Rectal smooth muscle tissue (tissue), 1 donor: Measurements from ENCODE around the gene ATP12A.
"Not testable (repeated sequence)": the region's sequence is repeated elsewhere in the genome, so short reads cannot be mapped to it uniquely, and the experiment has no call there.

Experiments used
- H3K27ac ChIP-seq: one replicate; pipeline ENCODE4 v1.7.0; 2013; ENCODE audit warnings: low read depth, low read length, inconsistent platforms
- H3K27me3 ChIP-seq: one replicate; pipeline ENCODE4 v1.7.0; 2013; ENCODE audit warnings: low read length; ENCODE audit not compliant: control insufficient read depth, insufficient read depth
- H3K36me3 ChIP-seq: one replicate; pipeline ENCODE4 v1.7.0; 2013; ENCODE audit warnings: low read length; ENCODE audit not compliant: control insufficient read depth, insufficient read depth
- H3K4me1 ChIP-seq: one replicate; pipeline ENCODE4 v1.7.0; 2013; ENCODE audit warnings: low read length; ENCODE audit not compliant: control insufficient read depth, insufficient read depth
- H3K4me3 ChIP-seq: one replicate; pipeline ENCODE4 v1.7.0; 2013; ENCODE audit warnings: low read length
- H3K9ac ChIP-seq: one replicate; pipeline ENCODE4 v1.7.0; 2013; ENCODE audit warnings: low read length

Gene ATP12A

DNA sequence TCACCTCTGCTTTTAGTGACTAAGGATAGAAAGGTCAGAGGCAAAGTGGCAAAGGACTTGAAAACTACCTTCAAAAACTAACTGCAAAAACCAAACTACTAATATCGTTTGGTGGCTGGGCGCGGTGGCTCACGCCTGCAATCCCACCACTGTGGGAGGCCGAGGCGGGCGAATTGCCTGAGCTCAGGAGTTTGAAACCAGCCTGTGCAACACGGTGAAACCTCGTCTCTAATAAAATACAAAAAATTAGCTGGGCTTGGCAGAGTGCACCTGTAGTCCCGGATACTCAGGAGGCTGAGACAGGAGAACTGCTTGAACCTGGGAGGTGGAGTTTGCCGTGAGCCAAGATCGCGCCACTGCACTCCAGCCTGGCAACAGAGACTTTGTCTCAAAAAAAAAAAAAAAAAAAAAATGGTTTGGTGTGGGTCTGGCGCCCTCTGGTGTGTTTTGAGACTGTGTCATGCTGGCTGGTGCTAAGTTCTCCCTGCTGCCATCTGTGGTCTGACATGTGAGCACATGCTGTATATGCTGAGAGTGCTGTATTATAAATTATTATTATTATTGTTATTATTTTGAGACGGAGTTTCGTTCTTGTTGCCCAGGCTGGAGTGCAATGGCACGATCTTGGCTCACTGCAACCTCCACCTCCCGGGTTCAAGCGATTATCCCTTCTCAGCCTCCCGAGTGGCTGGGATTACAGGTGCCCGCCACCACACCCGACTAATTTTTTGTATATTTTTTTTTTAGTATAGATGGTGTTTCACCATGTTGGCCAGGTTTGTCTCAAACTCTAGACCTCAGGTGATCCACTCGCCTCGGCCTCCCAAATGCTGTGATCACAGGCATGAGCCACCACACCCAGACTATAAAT is 47.8 kb downstream of the ATP12A start:
- no peaks in the 10 kb centered on the region for H3K36me3 ChIP-seq
- no peaks in the 10 kb centered on the region for H3K27me3 ChIP-seq
- H3K9ac ChIP-seq, result no peak overlapping the region

DNA sequence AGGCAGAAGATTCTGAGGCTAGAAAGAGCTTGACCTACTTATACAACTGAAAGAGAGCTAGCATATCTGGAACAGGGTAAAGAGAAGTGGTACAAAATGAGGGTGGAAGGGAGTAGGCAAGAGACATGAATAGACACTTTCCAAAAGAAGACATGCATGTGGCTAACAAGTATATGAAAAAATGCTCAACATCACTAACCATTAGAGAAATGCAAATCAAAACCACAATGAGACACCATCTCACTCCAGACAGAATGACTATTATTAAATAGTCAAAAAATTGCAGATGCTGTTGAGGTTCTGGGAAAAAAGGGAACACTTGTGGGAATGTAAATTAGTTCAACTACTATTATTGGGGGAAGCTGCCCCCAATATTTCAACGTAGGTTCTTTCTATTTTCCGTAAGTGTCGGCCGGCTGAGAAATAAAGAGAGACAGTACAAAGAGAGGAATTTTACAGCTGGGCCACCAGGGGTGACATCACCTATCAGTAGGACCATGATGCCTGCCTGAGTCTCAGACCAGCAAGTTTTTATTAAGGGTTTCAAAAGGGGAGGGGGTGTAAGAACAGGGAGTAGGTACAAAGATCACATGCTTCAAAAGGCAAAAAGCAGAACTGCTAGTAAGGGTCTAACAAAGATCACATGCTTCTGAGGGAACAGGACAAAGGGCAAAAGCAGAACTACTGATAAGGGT is 50.8 kb downstream of the ATP12A start:
- not testable (repeated sequence) for H3K4me3 ChIP-seq, H3K36me3 ChIP-seq, H3K27me3 ChIP-seq, H3K9ac ChIP-seq, H3K27ac ChIP-seq, H3K4me1 ChIP-seq

More for the DNA sequence above, 47.8 kb downstream of the ATP12A start:
- Histone ChIP-seq H3K27ac (no peak overlapping the region), H3K4me1 (no peaks in the 10 kb centered on the region), H3K4me3 (no peak overlapping the region)

DNA sequence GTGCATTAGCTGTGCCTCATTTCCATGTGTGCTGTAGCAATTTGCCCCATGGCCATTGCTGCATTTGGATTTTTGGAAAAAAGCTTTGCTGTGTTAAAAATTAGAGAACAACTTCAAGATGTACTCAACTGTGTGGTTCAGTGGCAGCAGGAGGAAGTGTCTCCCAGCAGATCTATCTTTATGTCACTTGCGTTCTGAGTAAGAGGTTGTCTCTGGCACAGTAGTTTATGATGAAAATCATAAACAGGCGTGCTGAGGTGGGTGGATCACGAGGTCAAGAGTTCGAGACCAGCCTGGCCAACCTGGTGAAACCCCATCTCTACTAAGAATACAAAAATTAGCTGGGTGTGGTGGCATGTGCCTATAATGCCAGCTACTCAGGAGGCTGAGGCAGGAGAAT is 54.7 kb downstream of the ATP12A start:
- Histone ChIP-seq H3K4me1 (no peaks in the 10 kb centered on the region), H3K27ac (no peak overlapping the region), H3K27me3 (no peaks in the 10 kb centered on the region), H3K9ac (no peak overlapping the region), H3K4me3 (no peak overlapping the region), H3K36me3 (no peaks in the 10 kb centered on the region)

DNA sequence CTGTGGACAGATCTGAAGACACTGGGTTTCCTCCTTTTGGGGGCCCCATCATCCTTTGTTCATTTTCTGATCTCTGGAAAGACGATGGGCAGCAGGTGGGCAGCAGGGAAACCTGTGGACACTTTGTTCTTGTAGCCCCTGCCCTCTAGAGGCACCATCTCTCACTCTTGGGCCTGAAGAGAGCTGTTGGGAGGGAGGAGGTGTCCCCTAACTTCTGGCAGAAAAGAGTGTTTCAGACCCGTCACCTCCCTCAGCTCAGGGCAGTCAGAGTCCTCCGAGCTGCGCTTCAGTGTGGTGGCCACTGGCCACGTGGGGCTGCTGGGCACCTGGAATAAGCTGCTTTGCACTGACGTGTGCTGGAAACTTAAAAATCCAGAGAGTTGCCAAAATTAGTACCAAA is 56.8 kb downstream of the ATP12A start:
- Histone ChIP-seq H3K36me3 (no peaks in the 10 kb centered on the region), H3K27me3 (no peaks in the 10 kb centered on the region), H3K9ac (no peak overlapping the region), H3K27ac (no peak overlapping the region), H3K4me3 (no peak overlapping the region), H3K4me1 (no peaks in the 10 kb centered on the region)

DNA sequence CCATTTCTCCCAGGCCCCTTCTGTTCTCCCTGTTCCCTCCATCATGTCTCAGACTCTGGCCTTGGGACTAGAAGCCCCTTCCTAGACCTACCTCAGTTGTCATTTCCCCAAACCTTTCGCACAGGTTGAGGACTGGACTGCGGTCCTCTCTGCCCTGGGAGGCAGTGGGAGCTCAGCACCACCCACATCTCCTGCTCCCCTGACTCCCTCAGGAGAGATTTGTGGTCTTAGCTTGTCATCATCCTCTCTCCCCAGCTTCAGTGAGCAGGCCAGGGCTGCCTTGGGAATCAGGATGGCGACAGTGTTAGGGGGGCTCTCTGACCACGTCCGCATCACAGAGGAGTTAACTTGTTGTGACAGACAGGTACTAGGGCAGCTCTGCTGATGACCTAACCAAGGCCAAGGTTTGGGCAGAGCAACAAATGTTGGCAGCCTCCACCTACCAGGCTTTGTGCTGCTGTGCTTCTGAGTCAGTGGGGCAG is 58.2 kb downstream of the ATP12A start:
- H3K4me1 ChIP-seq, result no peaks in the 10 kb centered on the region
- no peaks in the 10 kb centered on the region for H3K36me3 ChIP-seq
- H3K27me3 ChIP-seq, result no peaks in the 10 kb centered on the region
- H3K4me3 ChIP-seq, result no peak overlapping the region
- H3K9ac ChIP-seq, result no peak overlapping the region
- H3K27ac ChIP-seq, result no peak overlapping the region

DNA sequence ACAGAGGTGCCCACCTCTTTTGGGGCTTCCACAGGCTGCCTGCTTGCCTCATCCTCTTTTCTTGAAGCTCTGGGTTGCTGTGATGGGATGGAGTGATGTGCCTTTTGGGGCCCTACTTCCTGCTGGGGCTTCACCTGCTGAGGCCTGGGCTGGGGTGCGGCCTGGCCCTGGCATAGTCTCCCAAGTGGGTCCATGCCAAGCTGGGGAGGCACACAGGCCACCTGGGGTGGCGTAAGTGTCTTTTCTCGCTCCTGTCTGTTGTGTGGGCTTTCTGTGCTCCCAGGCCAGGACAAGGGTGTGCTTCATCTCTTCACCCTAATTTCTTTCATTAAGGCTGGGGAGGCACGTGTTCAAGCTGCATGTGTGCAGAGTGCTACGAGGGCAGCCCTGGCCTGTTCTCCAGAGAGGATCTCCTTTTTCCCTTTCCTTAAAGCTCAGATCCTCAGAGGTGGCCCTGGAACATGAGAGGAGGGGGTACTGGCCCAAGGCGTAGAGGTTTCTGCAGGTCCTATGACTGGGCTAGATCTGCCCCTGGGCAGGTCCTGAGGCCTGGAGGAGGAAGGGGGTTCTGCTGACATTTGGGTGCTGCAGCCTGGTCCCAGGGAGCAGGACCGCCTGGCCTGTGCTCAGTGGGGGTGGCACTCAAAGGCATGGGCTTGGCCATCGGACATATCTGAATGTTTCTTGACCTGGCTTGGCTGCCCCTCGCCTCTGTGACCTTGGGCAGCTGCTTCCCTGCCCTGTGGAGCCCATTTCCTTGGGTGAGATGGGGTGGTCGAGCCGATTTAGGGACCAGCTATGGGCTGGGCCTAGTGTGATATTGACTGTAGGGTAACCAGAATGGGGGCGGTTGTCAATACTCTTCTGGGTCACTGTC is 60.0 kb downstream of the ATP12A start:
- Histone ChIP-seq H3K36me3 (no peaks in the 10 kb centered on the region), H3K4me1 (no peaks in the 10 kb centered on the region), H3K4me3 (no peak overlapping the region), H3K9ac (no peak overlapping the region), H3K27ac (no peak overlapping the region), H3K27me3 (no peaks in the 10 kb centered on the region)

DNA sequence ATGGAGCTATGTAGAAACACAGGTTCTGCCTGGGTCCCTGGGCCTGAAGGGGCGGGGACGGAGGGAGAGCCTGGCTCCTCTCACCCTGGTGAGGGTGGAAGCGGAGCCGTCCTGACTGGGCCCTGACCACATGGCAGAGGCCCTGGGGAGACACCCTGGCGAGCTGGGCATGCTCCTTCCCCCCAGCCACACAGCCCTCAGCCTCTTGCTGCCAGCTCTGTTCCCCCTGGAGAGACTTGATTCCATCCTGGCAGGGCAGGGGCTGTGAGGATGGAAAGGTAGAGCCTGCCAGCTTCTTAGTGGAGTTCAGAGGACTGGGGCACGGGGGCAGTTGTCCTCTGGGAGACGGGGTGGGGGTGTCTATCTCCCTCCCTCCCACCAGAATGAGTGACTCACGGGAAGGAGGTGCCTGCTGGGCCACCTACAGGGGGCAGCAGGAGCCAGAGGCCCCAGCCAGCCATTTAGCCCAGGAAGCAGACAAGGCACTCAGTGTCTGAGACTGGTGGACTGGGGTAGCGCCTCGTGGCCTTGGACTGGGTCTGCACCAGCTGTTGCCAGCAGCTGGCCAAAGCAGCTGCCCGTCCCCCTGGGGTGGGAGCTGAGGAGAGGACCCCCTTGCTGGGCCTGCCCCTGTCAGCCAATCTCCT is 60.9 kb downstream of the ATP12A start:
- Histone ChIP-seq H3K4me3 (no peak overlapping the region), H3K9ac (no peak overlapping the region), H3K27ac (no peak overlapping the region), H3K27me3 (no peaks in the 10 kb centered on the region), H3K4me1 (no peaks in the 10 kb centered on the region), H3K36me3 (no peaks in the 10 kb centered on the region)

DNA sequence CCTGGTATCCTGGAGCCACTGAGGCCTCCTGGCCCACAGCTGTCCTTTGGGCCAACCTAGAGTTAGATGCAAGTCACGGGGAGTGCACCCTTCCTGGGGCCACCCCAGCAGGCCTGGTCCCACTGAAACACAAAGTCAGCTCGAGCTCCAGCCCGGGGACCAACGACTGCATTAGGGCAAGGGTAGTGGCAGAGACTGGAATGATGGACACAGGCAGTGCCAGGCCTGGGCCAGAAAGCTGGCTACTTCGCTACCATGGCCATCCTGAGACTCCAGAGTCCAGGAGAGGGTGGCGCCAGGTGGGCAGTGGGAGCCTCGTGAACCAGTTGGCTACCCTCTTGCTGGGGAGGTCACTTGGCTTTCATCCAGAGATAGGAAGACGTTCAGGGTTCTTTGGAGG is 61.6 kb downstream of the ATP12A start:
- H3K27me3 ChIP-seq, result no peaks in the 10 kb centered on the region
- no peak overlapping the region for H3K4me3 ChIP-seq
- H3K27ac ChIP-seq, result no peak overlapping the region
- no peaks in the 10 kb centered on the region for H3K36me3 ChIP-seq
- no peaks in the 10 kb centered on the region for H3K4me1 ChIP-seq
- H3K9ac ChIP-seq, result no peak overlapping the region

DNA sequence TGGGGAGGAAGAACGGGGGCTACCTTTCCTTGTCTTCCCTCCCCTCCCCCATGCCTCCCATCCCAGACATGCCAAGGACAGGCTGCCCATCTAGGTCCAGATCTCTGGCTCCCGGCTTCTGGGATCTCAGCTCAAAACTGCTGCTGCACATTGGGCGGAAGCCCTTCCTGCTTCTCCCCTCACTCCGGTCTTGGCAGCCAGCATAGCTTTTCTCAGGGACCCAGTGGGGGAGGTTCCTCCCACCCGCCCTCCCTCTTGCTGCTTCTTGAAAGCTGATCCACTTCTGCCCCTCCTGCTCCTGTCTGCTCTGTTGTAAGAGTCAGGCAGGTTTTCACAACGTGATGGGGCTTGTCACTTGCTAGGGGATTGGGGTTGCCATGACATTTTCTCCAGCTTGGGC is 62.1 kb downstream of the ATP12A start:
- Histone ChIP-seq H3K27ac (no peak overlapping the region), H3K4me3 (no peak overlapping the region), H3K27me3 (peaks cover 5% of the 10 kb centered on the region), H3K4me1 (no peaks in the 10 kb centered on the region), H3K36me3 (no peaks in the 10 kb centered on the region), H3K9ac (no peak overlapping the region)

DNA sequence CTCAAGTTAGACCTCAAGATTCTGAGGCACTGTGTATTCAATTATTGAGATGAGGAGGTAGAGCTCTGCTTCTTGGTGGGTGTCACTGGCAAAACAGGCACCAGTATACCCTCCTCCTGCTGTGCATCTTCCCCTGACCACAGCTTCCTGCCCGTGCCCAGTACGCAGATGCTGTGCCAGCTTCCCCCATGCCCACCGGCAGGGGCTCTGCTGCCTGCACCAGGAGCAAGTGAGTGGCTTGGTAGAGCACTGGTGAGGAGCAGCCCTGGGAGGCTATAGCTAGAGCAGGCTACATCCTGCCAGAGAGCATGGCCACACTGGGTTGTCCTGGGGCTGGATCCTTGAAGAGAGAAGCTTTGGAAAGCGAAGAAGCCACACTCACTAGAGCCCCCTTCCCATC is 62.8 kb downstream of the ATP12A start:
- Histone ChIP-seq H3K4me1 (no peaks in the 10 kb centered on the region), H3K4me3 (no peak overlapping the region), H3K36me3 (no peaks in the 10 kb centered on the region), H3K9ac (no peak overlapping the region), H3K27me3 (peaks cover 9% of the 10 kb centered on the region), H3K27ac (no peak overlapping the region)

DNA sequence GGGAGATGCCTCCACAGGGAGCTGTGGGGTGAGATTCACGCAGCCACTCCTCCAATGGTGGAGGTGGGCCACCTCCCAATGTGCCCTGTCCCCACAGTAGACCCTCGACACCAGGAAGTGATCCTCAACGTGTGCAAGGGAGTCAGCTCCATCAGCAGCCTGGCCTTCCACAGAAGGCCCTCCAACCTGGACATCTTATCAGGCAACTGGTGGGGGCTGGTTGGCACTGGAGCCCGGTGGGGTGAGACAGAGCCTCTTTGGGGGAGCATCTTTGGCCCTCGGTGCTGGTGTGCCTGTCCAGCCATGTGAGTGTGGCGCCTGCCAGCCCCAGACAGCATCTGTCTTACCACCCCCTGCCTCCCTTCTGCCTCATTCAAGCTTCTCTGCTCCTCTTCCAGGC is 64.0 kb downstream of the ATP12A start:
- Histone ChIP-seq H3K4me1 (no peaks in the 10 kb centered on the region), H3K27ac (no peak overlapping the region), H3K4me3 (no peak overlapping the region), H3K36me3 (no peaks in the 10 kb centered on the region), H3K27me3 (peaks cover 9% of the 10 kb centered on the region), H3K9ac (no peak overlapping the region)

DNA sequence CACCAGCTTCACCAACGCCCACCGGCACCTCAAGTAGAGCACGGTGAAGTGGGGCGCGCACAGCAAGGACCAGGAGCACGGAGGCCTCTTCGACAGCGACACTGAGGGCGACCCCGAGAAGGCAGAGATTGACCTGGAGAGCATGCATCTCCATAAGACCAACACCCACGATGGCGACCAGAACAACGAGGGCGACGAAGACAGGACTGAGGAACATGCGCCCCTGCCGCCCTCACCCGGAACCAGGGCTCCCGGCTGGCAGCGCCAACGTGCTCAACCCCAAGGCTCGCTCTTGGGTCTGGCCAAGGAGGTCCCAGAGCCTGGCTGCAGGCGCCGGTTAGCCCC is 65.3 kb downstream of the ATP12A start:
- Histone ChIP-seq H3K27me3 (peaks cover 9% of the 10 kb centered on the region), H3K27ac (no peak overlapping the region), H3K9ac (no peak overlapping the region), H3K4me1 (no peaks in the 10 kb centered on the region), H3K4me3 (no peak overlapping the region), H3K36me3 (no peaks in the 10 kb centered on the region)
